Fibroblast of lung (primary cell): Measurements from ENCODE around the gene MPDZ. TPM values are rescaled to one million over a fixed set of nuclear protein-coding genes. Genes with fewer than 3 reads are reported as not detected.

Experiments
- DNase-seq, 2 donors: peaks; one replicate each; pipeline versions ENCODE4 v3.0.0 to v3.0.0-alpha.2; 2010; ENCODE audit warnings: low read depth in 2 of 2
- H2AFZ ChIP-seq: 2 replicates; pipeline ENCODE4 v1.5.1; 2012; ENCODE audit warnings: low read length, control low read depth, inconsistent platforms
- H3K27ac ChIP-seq: 2 replicates; pipeline ENCODE4 v1.5.1; 2011; ENCODE audit warnings: low read length, control low read depth; ENCODE audit not compliant: insufficient read depth
- H3K27me3 ChIP-seq: 2 replicates; pipeline ENCODE4 v1.5.1; 2011; ENCODE audit warnings: mild to moderate bottlenecking, low read length; ENCODE audit not compliant: control insufficient read depth, insufficient read depth
- H3K36me3 ChIP-seq: 2 replicates; pipeline ENCODE4 v1.5.1; 2011; ENCODE audit warnings: low read length; ENCODE audit not compliant: control insufficient read depth, insufficient read depth
- H3K4me1 ChIP-seq: 2 replicates; pipeline ENCODE4 v1.5.1; 2011; ENCODE audit warnings: low read length; ENCODE audit not compliant: control insufficient read depth, insufficient read depth; ENCODE audit errors: extremely low read depth
- H3K4me2 ChIP-seq: 2 replicates; pipeline ENCODE4 v1.5.1; 2011; ENCODE audit warnings: low read length, control low read depth; ENCODE audit not compliant: insufficient read depth; ENCODE audit errors: extremely low read depth
- H3K4me3 ChIP-seq, 4 experiments: fragments of 200-600 bp in 1 of 4; sonication (generic) in 1 of 4; replicated peaks in 1 of 4; 2 replicates each; pipeline ENCODE4 v1.5.1; 2011 to 2016; ENCODE audit warnings: low read length in 4 of 4, low read depth in 3 of 4, mild to moderate bottlenecking in 3 of 4, control low read depth in 2 of 4, inconsistent platforms in 1 of 4, mixed read lengths in 1 of 4; ENCODE audit not compliant: insufficient read depth in 1 of 4; ENCODE audit errors: control extremely low read depth in 1 of 4
- H3K79me2 ChIP-seq: 2 replicates; pipeline ENCODE4 v1.5.1; 2012; ENCODE audit warnings: mild to moderate bottlenecking, low read length, inconsistent platforms; ENCODE audit not compliant: control insufficient read depth, insufficient read depth
- H3K9ac ChIP-seq: 2 replicates; pipeline ENCODE4 v1.5.1; 2011; ENCODE audit warnings: mild to moderate bottlenecking, low read length, control low read depth; ENCODE audit not compliant: insufficient read depth
- H3K9me3 ChIP-seq: 2 replicates; pipeline ENCODE4 v1.5.1; 2012; ENCODE audit warnings: low read depth, low read length; ENCODE audit not compliant: control insufficient read depth, insufficient read depth
- H4K20me1 ChIP-seq: 2 replicates; pipeline ENCODE4 v1.5.1; 2011; ENCODE audit warnings: low read length; ENCODE audit not compliant: control insufficient read depth, insufficient read depth; ENCODE audit errors: extremely low read depth
- CTCF ChIP-seq, 2 donors: IDR thresholded peaks in 1 of 2; conservative IDR thresholded peaks in 1 of 2; 1 replicate in 1 of 2; 2 replicates in 1 of 2; pipeline ENCODE4 v1.5.1; 2011 to 2012; ENCODE audit warnings: low read length in 2 of 2, control low read depth in 1 of 2, inconsistent platforms in 1 of 2, low read depth in 1 of 2, mild to moderate bottlenecking in 1 of 2
- EZH2 ChIP-seq: IDR thresholded peaks from 2 replicates; pipeline ENCODE4 v1.5.1; 2012; ENCODE audit warnings: low read length, control low read depth, mild to moderate bottlenecking; ENCODE audit errors: missing control alignments
- polyA plus RNA-seq, 2 donors: library from polyadenylated mRNA; depleted of rRNA in 1 of 2; stranded (reverse) in 1 of 2; unstranded in 1 of 2; fragments of >200 nt; gene quantifications; 2 replicates each; pipeline ENCODE4 v1.2.1, GENCODE V29; 2011 to 2012; ENCODE audit warnings: missing spikeins in 1 of 2
- total RNA-seq: library from RNA; depleted of rRNA; stranded (reverse); fragments of >200 nt; gene quantifications from 2 replicates; pipeline ENCODE4 v1.2.1, GENCODE V29; 2014

The MPDZ gene
- total and polyA plus RNA-seq, 2 donors (not counting 1 experiment from before 2014, with no cell fraction given) = 28.9 to 66.9 TPM

GRCh38 chr9:13292782-13293181, 13.3 kb upstream of the MPDZ start:
- no peaks in the 10 kb centered on the region for H3K79me2 ChIP-seq
- H3K36me3 ChIP-seq = no peaks in the 10 kb centered on the region
- H3K9me3 ChIP-seq = no peaks in the 10 kb centered on the region
- H3K27me3 ChIP-seq = no peaks in the 10 kb centered on the region
- no peaks in the 10 kb centered on the region for H4K20me1 ChIP-seq
- no peak overlapping the region for H3K9ac ChIP-seq
- no peak overlapping the region for H2AFZ ChIP-seq
- no peaks in the 10 kb centered on the region for H3K4me1 ChIP-seq
- H3K4me3 ChIP-seq = no peak overlapping the region
- no peak for DNase-seq
- no peak for TF ChIP-seq EZH2
- no peak for TF ChIP-seq CTCF (conservative IDR thresholded peaks at IDR 0.05 in 1 of 2, IDR thresholded peaks at IDR 0.05 in 1 of 2; ENCODE audit: low read depth in 1 of 2, low read length in 2 of 2)
- H3K4me2 ChIP-seq = no peak overlapping the region
- no peak overlapping the region for H3K27ac ChIP-seq

DNA sequence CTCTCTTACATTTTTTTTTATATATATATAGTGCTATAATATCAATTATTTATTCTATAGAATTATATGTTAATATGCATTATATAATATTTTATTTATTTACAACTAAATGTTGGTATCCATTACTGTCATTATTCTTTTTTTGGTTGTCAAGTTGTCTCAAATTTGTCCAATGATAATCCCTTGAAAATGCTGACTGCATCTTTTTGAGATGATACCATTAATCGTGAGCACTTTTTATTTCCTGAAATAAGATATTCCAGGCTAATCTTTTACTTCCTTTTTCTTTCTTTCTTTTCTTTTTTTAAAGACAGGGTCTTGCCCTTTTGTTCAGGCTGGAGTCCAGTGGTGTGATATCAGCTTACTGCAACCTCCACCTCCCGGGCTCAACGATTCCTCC, 12.7 kb upstream of the MPDZ start:
- H3K9ac ChIP-seq = no peak overlapping the region
- no peaks in the 10 kb centered on the region for H3K9me3 ChIP-seq
- H3K27ac ChIP-seq = no peak overlapping the region
- DNase-seq = no peak
- H3K36me3 ChIP-seq = no peaks in the 10 kb centered on the region
- no peaks in the 10 kb centered on the region for H3K4me1 ChIP-seq
- no peaks in the 10 kb centered on the region for H4K20me1 ChIP-seq
- H2AFZ ChIP-seq = no peak overlapping the region
- H3K79me2 ChIP-seq = no peaks in the 10 kb centered on the region
- H3K27me3 ChIP-seq = no peaks in the 10 kb centered on the region
- no peak for TF ChIP-seq CTCF (conservative IDR thresholded peaks at IDR 0.05 in 1 of 2, IDR thresholded peaks at IDR 0.05 in 1 of 2; ENCODE audit: low read depth in 1 of 2, low read length in 2 of 2)
- no peak for TF ChIP-seq EZH2
- no peak overlapping the region for H3K4me2 ChIP-seq
- H3K4me3 ChIP-seq = no peak overlapping the region

GRCh38 chr9:13291718-13292117, 12.2 kb upstream of the MPDZ start:
- no peak overlapping the region for H3K27ac ChIP-seq
- DNase-seq = no peak
- no peak for TF ChIP-seq EZH2
- peak in 1 of 2 donors; percentile 17 for TF ChIP-seq CTCF (conservative IDR thresholded peaks at IDR 0.05 in 1 of 2, IDR thresholded peaks at IDR 0.05 in 1 of 2; ENCODE audit: low read depth in 1 of 2, low read length in 2 of 2)

More at GRCh38 chr9:13291718-13292117, 12.2 kb upstream of the MPDZ start:
- no peak overlapping the region for H2AFZ ChIP-seq
- H3K4me2 ChIP-seq = no peak overlapping the region
- no peaks in the 10 kb centered on the region for H3K36me3 ChIP-seq
- no peak overlapping the region for H3K9ac ChIP-seq
- H3K79me2 ChIP-seq = no peaks in the 10 kb centered on the region
- H4K20me1 ChIP-seq = no peaks in the 10 kb centered on the region
- no peaks in the 10 kb centered on the region for H3K27me3 ChIP-seq
- H3K4me1 ChIP-seq = no peaks in the 10 kb centered on the region
- no peaks in the 10 kb centered on the region for H3K9me3 ChIP-seq
- no peak overlapping the region for H3K4me3 ChIP-seq
